GDM1 (cell line): ENCODE measurements around the gene CAMK1D.
A peak's percentile ranks its signal among the peaks of the same experiment; 100 is the strongest.

ENCODE experiments used
- DNase-seq: peaks from one replicate; lab custom pipeline; 2025; lab: John Stamatoyannopoulos, UW

CAMK1D gene

DNA sequence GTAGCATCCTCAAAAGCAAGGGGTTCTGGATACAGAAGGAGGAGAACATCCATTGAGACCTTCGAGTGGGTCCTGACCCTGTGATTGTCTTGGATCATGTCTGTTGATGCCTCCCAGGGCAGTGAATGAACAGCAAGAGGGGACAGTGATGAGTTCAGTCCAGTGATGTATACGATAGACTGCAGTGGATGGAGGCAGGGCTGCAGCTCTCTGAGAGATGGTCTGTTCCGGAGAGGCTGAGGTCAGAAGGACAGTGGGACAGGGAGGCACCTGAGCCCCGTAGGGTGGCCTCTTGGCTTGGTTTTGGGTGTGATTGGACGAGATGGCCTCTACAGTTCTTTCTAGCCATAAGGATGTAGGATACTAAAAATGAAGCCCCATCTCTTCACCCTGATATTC, 280.4 kb downstream of the CAMK1D start:
- no peak for DNase-seq

DNA sequence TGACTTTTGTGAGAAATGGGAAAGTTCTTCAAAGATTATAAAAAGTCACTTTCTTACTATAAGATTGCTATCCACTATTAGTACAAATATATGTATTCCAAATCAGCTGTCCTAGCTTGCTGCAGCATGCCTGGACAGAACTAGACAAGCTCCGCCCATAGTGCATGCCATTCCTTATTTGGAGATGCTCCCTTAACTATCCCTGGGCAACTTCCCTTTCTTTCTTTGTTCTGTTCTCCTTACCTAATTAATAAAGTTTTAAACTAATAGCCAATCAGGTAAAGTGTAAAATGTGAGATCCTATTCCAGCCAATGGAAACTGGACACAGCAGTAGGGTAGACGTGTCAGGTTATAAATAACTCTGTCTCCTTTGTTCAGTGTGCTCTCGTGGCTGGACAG, 281.9 kb downstream of the CAMK1D start:
- DNase-seq: no peak

DNA sequence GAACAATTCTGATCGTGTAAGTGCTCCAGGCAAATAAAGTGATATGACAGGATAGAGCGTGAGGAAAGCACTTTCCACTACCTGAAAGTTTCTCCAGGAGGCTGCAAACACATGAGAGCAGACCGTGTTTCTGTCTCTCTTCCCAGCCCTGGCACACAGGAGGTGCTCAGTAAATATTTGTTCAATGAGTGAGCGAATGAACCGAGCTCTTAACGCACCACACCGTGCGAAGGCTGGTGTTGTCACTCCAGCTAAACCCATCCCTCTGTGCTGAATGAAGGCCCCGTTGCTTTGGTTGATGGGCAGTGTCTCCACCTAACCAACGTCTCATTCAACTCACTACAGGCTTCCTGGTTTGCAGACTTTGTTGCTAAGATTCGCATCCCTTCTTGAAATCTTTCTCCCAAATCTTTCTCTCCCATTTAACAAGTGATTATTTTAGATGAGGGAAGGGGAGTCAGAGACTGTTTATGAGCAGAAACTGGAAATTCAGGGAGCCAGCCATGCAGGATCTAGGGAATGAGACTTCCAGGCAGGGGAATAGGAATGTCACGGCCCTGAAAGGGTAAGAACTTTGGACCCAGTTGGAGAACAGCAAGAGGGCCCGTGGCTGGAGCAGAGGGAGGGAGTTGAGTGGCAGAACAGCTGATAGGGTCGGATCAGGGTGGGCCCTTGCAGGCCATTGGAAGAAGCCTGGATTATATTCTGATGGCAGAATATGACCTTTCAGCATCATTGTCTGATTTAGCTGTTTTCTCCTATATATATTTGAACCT, 282.6 kb downstream of the CAMK1D start:
- no peak for DNase-seq

DNA sequence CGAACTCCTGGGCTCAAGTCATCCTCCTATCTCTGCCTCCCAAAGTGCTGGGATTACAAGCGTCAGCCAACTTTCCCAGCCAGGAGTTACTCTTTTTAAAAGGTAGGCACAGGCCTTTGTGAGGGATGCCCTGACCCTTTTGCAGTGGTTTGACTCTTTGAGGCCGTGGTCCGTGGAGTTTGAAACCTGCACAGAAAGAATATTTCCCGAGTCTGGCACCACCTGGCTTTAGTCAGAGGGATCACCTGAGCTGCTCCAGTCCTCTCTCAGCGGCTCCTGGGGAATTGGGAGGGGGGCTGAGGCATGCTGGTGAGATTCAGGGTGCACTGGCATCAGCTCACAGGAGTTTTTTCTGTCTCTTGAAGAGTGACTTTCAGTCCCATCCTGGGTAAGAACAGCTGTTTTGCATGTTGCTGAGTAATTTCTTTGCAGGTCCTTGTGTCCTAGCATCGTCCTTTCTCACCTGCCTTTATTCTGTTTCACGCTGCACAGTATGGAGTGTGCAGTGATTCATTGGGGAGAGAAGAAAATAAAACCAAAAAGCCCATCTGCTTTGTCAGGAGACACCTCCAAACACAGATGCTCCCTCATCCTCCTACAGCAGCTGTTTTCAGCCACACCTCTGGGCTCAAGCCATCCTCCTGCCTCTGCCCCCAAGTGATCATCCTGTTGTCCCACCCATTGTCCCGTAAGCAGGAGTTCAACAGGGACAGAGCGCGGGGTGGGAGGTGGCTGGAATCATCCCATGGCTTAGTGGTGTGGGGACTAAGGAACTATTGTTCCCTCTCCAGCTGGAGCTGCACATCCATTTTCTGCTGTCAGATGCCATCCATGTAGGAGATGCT, 284.7 kb downstream of the CAMK1D start:
- DNase-seq: no peak

DNA sequence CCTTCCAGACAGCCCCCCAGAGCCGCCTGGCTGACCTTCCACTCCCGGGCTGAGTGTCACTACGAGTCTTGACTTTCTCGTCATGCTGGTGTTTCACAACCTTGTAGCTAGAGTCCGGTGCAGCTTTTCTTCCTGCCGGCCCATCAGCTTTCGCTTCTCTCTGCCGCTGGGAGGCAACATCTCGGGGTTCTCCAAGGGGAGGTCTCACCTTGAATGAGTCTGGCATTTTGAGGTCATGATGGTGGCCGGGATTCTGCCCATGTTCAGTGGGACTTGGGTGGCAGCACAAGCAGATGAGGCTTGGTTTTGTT, 285.2 kb downstream of the CAMK1D start:
- DNase-seq: no peak

DNA sequence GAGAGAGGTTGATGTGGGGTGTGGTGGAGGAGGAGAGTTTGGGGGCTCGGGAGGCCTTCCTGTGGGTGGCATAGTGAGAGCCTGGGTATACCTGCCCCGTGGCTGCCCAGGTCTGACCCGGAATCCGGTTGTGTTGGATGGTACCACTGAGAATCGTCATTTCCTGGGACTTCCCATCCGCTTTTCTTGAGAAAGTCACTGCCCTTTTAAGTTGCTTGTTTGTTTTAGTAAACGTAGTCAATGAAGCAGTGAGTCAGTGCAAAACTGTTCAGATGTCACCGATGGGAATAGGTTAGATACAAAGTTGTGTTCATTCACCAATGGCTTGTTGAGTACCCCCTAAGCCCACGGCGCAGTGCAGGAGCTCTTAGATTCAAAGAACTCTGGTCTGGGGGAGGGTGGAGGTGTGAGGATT, 285.8 kb downstream of the CAMK1D start:
- DNase-seq: no peak

DNA sequence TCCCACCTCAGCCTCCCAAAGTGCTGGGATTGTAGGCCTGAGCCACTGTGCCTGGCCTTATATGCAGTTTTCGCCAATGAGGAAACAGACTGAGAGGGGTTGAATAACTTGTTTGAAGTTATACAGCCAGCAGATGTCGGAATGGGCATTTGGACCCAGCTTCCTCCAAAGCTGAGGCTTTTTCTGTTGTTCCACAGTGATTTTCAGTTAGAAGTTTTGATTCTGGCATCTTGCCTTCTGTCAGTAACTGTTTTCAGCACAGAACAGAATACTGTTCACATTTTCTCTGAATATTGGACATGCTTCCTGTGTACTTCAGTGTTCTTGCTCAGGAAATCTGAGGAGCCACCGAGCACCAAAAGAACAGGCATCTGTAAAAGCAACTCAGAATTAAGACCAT, 287.2 kb downstream of the CAMK1D start:
- DNase-seq: no peak

DNA sequence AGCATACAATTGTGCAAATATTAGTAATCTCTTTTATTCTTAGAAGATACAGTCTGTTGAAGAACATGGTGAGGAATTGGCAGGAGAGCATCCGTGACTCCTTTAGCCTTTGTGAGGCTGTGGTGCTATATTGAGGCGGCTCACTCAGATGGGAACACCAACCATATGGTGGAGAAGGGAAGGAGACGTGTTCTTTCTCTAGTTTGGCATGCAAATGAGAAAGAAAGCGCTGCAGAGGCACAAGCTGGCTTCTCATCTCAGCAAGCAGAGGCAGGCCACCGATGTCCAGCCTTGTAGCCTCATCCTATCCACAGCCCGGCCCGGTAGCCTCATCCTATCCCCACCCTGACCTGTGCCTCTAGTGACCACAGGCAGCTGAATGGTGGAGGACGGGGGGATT, 288.3 kb downstream of the CAMK1D start:
- no peak for DNase-seq

DNA sequence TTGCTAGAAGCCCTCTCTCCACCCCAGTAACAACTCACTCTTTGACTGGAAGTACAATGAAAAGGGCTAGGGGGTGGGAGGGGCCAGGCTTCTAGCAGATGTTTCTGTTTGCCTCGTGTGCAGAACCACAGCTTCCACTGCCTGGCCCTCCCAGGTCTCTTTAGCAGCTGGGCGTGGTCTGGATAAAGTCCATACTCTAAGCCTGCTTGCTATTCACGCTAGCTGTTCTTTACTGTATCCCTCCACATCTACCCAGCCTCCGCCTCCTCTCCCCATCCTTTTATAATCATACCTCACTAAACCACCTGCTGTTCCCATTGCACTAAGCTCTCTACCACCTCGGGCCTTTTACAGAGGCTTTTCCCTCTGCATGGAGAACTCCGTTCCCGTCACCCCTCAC, 288.8 kb downstream of the CAMK1D start:
- no peak for DNase-seq

DNA sequence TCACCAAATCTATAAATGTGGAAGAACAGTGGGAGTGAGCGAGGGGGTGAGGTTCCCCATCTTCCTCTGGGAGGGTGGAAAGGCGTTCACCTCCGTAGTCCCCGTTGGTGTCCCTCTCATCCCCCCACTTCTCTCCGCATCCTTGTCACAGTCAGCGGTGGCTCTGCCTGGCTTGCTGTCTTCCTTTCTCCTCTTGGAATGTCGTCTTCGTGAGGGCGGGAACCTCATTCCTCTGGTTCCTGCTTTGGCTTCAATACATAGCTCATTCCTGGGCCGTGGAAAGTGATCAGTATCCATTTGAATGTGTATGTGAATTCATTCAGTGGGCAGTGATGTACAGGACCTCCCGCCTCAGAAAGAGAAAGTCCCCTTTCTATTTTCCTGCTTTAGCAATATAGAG, 289.4 kb downstream of the CAMK1D start:
- DNase-seq: no peak

DNA sequence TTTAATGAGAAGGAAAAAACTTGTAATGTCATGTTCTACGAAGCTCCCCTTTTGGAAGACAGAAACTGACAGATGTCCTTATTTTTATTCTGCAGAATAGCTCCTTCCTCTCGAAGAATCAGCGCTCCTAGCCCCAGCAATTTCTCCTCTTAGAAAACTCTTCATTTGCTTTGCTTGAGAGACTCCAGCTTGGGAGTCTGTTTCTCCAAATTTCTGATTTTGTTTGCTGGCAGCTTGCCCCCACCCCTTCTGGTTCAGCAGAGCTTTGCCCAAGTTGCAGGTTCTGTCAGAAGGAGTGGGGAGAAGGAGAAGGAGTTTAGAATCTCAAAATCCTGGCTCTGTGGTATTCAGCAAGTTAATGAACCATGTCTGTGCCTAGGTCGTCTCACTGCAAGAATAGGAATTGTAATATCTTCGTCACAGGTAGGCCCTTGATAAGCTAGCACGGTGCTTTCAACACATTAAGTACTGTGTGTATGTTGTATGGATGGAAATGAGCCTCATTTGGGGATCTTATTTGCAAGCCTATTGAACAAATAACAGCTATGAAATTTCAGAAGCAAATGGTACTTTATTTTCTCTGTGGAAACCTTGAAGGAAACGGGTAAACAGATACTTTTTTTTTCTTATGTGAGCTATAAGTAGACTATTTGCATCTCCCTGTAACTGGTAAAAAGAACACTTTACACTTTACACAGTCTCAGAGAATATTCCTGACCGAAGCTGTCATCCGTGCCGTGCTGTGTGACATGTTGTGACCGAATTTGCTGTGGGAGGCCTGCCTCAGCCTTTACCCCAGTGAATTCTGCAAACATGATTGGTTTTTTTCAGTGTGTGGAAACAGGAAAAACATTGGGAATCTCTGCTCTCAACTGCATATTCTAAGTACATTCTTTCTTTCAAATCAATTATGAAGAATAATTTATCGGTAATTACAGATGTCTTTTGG, 290.9 kb downstream of the CAMK1D start:
- no peak for DNase-seq

DNA sequence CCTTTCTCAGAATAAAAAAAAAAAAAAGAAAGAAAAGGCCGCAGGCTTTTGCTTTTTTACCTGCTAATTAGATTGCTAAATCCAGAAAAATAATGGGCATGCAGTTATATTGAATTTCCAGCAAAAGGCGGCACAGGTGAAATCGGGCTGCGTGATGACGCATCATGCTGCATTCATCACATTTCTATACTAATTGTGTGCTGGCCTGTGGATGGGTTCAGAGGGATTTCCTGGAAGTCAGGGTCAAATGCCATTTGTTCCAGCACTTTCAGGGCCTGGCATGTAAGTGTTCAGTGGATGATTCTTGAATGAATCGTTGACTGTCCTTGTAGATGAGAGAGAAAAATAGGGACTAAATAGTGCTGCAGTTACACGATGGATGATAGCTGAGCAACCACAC, 292.7 kb downstream of the CAMK1D start:
- no peak for DNase-seq

DNA sequence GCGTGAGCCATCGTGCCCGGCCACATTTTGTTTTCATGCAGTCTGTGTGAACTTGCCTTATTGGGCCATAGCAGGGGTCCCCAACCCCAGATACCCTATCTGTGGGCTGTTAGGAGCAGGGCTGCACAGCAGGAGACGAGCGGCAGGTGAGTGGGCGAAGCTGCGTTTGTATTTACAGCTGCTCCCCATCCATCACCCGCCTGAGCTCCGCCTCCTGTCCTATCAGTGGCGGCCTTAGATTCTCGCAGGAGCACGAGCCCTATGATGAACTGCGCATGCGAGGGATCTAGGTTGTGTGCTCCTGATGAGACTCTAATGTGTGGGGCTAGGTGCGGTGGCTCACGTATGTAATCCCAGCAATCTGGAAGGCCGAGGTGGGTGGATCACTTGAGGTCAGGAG, 293.9 kb downstream of the CAMK1D start:
- no peak for DNase-seq

DNA sequence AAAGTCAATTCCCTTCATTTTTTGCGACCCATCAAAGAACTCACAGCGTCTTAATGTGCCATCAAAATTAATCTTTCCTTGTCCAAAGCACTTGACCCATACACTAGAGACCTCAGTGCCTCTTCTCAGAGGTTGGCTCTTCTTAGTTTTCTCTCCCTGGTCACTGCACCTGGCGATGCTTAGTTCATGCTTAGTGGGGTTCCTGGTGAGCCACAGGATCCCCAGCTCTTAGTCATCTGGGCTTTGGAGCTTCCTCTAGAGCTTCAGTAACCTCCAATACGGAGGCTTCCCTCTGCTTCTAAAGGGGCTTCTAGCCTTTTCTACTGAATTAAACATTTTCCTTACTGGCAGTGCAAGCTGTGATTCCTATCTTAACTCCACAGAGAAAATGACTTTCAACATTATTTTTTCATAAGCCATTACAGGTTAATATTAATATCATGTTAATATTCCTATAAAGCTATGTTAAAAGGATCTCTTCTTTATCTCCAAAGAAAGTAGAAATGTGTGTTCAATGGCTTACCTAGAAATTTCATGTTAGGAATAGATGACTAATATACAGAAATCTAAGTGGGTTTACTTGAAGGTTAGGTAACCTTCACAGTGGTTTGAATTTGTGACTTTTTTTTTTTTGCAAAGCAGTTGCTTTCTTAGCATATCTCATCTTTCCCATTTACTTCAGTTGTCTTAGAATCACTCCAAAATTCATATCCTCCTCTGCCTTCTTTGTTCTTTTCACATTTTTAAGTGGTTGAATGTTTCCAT, 295.2 kb downstream of the CAMK1D start:
- no peak for DNase-seq

DNA sequence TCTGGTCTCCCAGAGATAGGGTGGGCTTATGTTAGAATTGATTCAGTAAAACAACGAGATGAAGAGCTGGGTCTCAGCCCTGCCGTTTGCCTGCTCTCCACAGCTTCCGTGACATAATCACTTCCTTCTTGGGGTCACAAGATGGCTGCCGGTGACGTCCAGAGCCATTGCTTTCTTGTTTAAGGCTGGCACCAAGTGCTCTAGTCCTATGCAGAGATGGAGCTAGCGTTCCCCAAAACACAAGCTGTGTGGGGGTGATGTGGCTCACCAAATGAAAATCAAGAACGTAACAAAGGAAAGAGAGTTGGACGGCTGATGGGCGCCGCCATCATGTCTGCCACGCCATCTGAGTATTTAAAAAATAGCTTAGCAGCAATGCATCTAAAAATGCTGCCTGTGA, 296.1 kb downstream of the CAMK1D start:
- no peak for DNase-seq

DNA sequence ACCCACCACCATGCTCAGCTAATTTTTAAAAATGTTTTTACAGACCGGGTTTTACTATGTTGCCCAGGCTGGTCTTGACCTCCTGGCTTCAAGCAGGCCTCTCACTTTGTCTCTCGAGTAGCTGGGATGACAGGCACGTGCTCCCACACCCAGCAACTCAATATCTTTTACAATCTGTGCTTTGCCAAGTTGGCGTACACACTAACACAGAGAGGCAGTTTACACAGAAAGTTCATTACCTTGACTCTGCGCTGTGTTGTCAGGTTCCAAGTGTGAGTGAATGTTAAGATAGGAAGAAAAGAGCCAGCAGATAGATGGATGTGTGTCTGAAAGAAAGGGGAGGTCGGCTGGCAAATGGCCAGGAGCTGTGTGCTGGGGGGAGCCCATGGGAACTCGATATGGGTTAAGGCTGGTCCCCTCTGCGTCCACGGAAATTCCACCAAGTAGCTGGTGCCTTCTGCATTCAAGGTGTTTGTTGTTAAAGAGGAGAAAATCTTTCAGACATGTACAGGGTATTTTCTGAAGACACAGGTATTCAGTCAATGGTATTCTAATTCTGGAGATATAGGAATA, 299.8 kb downstream of the CAMK1D start:
- DNase-seq: no peak

DNA sequence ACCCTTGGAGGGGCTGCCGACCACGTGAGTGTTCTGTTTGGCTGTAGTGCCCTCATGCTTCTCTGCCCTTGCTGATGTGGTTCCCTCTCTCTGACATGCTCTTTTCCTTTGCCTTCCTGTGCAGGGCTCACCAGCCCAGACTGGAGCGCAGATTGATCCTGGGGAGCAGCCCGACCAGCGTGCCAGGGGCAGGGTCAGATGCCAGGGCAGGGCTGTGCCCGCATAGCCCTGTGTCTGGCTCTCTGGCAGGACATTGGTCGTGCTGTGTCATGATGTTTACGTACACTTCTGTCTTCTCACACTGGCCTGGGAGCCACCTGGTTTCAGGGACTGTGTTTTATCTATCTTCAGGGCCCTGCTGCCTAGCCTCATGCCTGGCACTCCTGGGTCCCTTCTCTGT, 300.8 kb downstream of the CAMK1D start:
- DNase-seq: no peak

DNA sequence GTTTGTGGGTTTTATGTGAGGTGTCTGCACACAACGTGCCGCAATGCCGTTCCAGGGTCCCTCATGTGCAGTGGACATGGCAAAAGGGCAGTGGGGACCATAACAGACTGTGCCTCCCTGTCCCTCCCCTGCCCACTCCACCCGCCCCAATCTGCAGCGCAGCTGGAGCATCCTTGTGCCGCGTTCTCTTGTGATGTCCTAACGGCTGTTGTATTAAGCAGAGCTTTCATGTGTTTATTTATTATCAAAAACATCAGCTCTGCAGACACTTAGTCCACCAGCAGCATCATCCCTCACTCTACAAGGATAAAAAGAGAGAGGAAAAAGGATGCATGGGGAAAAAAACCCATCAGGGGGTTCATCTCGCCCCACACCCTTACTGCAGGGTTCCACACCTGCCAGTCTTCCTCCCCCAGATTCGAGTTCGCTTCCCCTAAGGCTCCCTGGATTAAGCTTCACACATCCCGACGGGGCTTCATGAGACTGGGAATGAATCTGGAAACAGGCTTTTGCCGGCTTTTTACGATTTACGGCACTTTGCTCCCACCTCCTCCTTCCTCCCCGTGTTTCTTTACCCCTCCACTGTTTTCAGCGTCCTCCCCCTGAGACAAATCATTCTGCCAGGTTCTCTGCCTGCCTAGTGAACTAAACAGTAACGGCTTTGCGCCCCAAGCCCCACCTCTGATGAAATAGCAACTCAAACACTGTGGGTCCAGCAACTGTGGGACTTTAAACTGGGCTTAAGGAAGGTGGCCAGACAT, 301.4 kb downstream of the CAMK1D start:
- no peak for DNase-seq

DNA sequence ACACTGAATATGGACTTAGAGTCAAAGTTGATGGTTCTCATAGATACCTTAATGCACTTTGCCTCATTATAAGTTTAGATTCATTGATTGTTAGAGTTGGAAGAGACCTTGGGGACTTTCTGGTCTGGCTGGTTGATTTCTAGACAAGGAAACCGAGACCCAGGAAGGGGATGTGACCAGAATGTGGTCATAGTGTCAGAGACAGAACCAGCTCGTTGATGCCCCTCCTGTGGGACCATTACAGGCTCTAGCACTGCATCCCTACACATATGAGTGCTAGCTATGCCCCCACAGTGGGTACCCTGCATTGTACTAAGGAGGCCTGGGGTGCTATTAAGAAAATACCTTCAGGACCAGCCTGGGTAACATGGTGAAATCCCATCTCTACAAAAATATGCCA, 306.6 kb downstream of the CAMK1D start:
- DNase-seq: no peak

DNA sequence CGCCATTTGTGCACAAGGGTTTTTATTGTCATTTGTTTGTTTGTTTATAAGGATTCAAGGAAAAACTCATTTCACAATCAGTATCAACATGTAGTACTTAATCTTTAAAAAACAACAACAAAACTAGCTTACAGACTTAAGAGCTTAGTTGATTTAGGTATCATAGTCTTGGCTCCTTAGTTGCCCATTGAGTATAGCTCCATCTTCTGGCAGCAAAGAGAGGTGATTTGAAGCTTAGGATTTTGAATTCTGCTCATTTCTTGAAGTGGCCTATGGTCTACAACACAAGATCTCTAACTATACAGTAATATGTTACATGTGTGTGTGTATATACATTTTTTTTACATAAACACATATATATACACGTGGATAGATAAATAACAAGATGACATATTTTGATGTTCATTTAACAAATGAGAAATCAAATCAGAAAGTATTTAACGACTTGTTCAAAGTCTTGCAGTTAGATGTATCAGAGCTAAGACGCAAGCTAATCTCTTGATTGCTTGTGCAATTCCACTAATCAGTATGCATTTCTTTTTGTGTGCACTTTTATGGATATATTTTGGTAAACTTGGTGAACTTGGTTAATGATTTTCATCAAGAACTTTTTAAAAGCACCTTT, 307.3 kb downstream of the CAMK1D start:
- peak; percentile 50 for DNase-seq
